Stimulated activated CD4-positive, alpha-beta T cell treated with anti-CD3 and anti-CD28 coated beads, Interleukin-12 subunit alpha, Interleukin-12 subunit beta, amount 100 ng/mL, for 24 hours (primary cell): ENCODE results near the gene CXCL10.

Experiments
- DNase-seq, 2 experiments: peaks; one replicate each; pipeline ENCODE4 v3.0.0-alpha.2; 2020; ENCODE audit warnings: low read depth in 2 of 2

Gene CXCL10

DNA sequence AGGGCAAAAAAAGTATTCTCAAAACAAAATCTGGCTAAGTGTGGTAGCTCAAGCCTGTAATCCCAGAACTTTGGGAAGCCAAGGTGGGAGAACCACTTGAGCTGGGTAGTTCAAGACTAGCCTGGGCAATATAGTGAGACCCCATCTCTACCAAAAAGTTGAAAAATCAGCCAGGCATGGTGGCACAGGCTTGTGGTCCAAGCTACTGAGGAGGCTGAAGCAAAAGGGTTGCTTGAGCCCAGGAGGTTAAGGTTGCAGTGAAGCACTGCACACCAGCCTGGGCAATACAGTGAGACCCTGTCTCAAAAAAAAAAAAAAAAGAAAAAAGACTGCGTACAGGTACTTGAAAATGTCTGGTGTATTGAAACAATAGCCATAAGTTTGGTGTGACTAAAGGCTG lies 30.8 kb downstream of the CXCL10 start:
- DNase-seq: no peak

GRCh38 chr4:75989846-75990528 lies 33.3 kb downstream of the CXCL10 start:
- DNase-seq: no peak

DNA sequence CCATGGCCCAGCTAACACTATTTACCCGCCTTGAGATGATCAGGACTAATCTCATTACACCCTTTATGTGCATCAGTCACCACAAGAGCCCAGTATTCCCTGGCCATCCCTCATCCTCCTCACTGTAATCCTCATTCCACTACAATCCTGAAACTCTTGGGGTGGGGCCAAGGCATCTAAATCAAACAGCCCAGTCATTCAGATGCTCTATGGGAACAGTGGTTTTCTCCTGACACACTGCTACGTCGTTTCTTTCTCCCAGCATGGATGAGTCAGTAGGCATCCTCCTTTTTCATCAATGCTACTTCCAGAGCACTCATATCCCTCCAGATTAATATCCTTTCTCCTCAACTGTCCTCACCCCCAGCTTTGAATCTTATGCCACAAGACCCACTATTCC lies 38.2 kb downstream of the CXCL10 start:
- no peak for DNase-seq

- no peak for DNase-seq
Measured at GRCh38 chr4:75980576-75980975, 42.7 kb downstream of the CXCL10 start.

GRCh38 chr4:75976177-75976576 lies 47.1 kb downstream of the CXCL10 start:
- DNase-seq: no peak

DNA sequence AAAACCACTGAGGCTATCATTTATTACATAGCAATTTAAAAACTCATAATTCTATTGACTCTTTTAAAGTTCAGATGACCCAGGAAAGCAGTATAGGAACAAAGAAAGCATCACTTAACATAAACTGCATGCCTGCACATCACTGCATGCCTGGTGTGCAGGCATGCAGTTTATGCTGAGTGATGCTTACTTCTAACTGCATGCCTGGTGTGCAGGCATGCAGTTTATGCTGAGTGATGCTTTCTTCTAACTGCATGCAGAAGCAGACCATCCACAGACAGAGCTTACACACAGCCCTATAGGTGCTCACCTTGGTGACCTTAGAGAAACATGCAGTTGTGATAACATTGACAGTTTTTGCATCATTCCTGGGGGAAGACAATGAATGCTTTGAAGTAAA lies 49.5 kb downstream of the CXCL10 start:
- no peak for DNase-seq
